IMR-90 (cell line): ENCODE results near the gene HCRTR1. TPM values are rescaled to one million over a fixed set of nuclear protein-coding genes. Genes with fewer than 3 reads are reported as not detected.

Source experiments
- ATAC-seq: fragments of 200-7000 bp; cut with Tn5 transposase; 2 replicates; pipeline ENCODE4 v1.9.1; 2020; ENCODE audit warnings: low read depth, mild to moderate bottlenecking, moderate library complexity
- BruUV-seq: library from RNA; stranded (reverse); fragments of 400-500 nt; replicated peaks from 2 replicates; lab custom pipeline; 2021; lab: Mats Ljungman, UMichigan
- CTCF ChIA-PET: fragments of 300-600 bp; formaldehyde crosslinking; extraction: SDS; loops from one replicate; lab custom pipeline; 2021; ENCODE audit warnings: antibody characterized with exemption; lab: Yijun Ruan, JAX
- POLR2A ChIA-PET: fragments of 300-600 bp; sonication (Branson Sonifier 250); formaldehyde crosslinking; loops from one replicate; lab custom pipeline; 2022; ENCODE audit warnings: antibody characterized with exemption; ENCODE audit not compliant: unreplicated experiment; lab: Charles Lee
- DNase-seq: peaks from one replicate; pipeline ENCODE4 v3.0.0; 2013
- H2AFZ ChIP-seq: replicated peaks from 2 replicates; pipeline ENCODE3; 2013; ENCODE audit warnings: low read length, mild to moderate bottlenecking; ENCODE audit not compliant: poor library complexity
- H2AK5ac ChIP-seq: 2 replicates; pipeline ENCODE4 v1.6.1; 2013; ENCODE audit warnings: low read depth, low read length, inconsistent platforms
- H2AK9ac ChIP-seq: replicated peaks from 2 replicates; pipeline ENCODE3; 2013; ENCODE audit warnings: mild to moderate bottlenecking, low read depth, low read length, moderate library complexity; ENCODE audit not compliant: poor library complexity
- H2BK120ac ChIP-seq: 2 replicates; pipeline ENCODE4 v1.6.1; 2013; ENCODE audit warnings: low read depth, low read length, inconsistent platforms
- H2BK15ac ChIP-seq: 3 replicates; pipeline ENCODE4 v1.6.1; 2013; ENCODE audit warnings: low read depth, low read length, inconsistent platforms
- H2BK20ac ChIP-seq: 2 replicates; pipeline ENCODE4 v1.6.1; 2013; ENCODE audit warnings: low read depth, mild to moderate bottlenecking, inconsistent platforms, low read length, moderate library complexity
- H2BK5ac ChIP-seq: 2 replicates; pipeline ENCODE4 v1.6.1; 2013; ENCODE audit warnings: mild to moderate bottlenecking, low read depth, low read length, inconsistent platforms; ENCODE audit not compliant: poor library complexity, severe bottlenecking
- H3K14ac ChIP-seq: replicated peaks from 2 replicates; pipeline ENCODE4 v1.6.1; 2013; ENCODE audit warnings: low read depth, low read length, inconsistent platforms
- H3K18ac ChIP-seq: 2 replicates; pipeline ENCODE4 v1.6.1; 2013; ENCODE audit warnings: low read depth, low read length, control low read depth
- H3K23ac ChIP-seq: 2 replicates; pipeline ENCODE4 v1.6.1; 2013; ENCODE audit warnings: low read depth, low read length, inconsistent platforms
- H3K27ac ChIP-seq: 2 replicates; pipeline ENCODE4 v1.5.1; 2013; ENCODE audit warnings: mild to moderate bottlenecking, control low read depth, low read length; ENCODE audit not compliant: insufficient read depth
- H3K27me3 ChIP-seq: 2 replicates; pipeline ENCODE4 v1.6.1; 2013; ENCODE audit warnings: low read length; ENCODE audit not compliant: control insufficient read depth, insufficient read depth
- H3K36me3 ChIP-seq: 2 replicates; pipeline ENCODE4 v1.6.1; 2013; ENCODE audit warnings: low read length, mixed read lengths; ENCODE audit not compliant: control insufficient read depth, insufficient read depth
- H3K4ac ChIP-seq: 2 replicates; pipeline ENCODE4 v1.6.1; 2013; ENCODE audit warnings: low read depth, low read length, inconsistent platforms
- H3K4me1 ChIP-seq: 2 replicates; pipeline ENCODE4 v1.6.1; 2013; ENCODE audit warnings: low read length, mixed read lengths; ENCODE audit not compliant: control insufficient read depth, insufficient read depth
- H3K4me2 ChIP-seq: 2 replicates; pipeline ENCODE4 v1.6.1; 2013; ENCODE audit warnings: low read depth, mild to moderate bottlenecking, control low read depth, low read length, moderate library complexity
- H3K4me3 ChIP-seq: 2 replicates; pipeline ENCODE4 v1.5.1; 2013; ENCODE audit warnings: low read depth, mild to moderate bottlenecking, control low read depth, low read length, moderate library complexity; ENCODE audit not compliant: insufficient read depth
- H3K56ac ChIP-seq: 2 replicates; pipeline ENCODE4 v1.6.1; 2013; ENCODE audit warnings: low read length, inconsistent platforms; ENCODE audit not compliant: insufficient read depth; ENCODE audit errors: extremely low read depth
- H3K79me1 ChIP-seq, 2 experiments: 2 replicates each; pipeline ENCODE4 v1.6.1; 2013; ENCODE audit warnings: low read length in 2 of 2, inconsistent platforms in 1 of 2, low read depth in 1 of 2
- H3K9ac ChIP-seq: 2 replicates; pipeline ENCODE4 v1.6.1; 2013; ENCODE audit warnings: low read depth, low read length, control low read depth
- H3K9me1 ChIP-seq: 2 replicates; pipeline ENCODE4 v1.6.1; 2013; ENCODE audit warnings: low read length, inconsistent platforms; ENCODE audit not compliant: insufficient read depth
- H3K9me3 ChIP-seq: 2 replicates; pipeline ENCODE4 v1.6.1; 2013; ENCODE audit warnings: low read length; ENCODE audit not compliant: control insufficient read depth, insufficient read depth
- H4K20me1 ChIP-seq: 2 replicates; pipeline ENCODE4 v1.6.1; 2013; ENCODE audit warnings: low read length, inconsistent platforms; ENCODE audit not compliant: insufficient read depth
- H4K5ac ChIP-seq: 2 replicates; pipeline ENCODE4 v1.6.1; 2013; ENCODE audit warnings: mild to moderate bottlenecking, low read depth, low read length, control low read depth
- H4K8ac ChIP-seq, 2 experiments: 2 replicates each; pipeline ENCODE4 v1.6.1; 2013; ENCODE audit warnings: low read depth in 2 of 2, low read length in 2 of 2, control low read depth in 1 of 2, inconsistent platforms in 1 of 2
- H4K91ac ChIP-seq: 2 replicates; pipeline ENCODE4 v1.6.1; 2013; ENCODE audit warnings: low read depth, low read length, inconsistent platforms; ENCODE audit not compliant: insufficient read depth
- CEBPB ChIP-seq: IDR thresholded peaks from 2 replicates; pipeline ENCODE4 v1.6.1; 2012; ENCODE audit warnings: low read depth, low read length, improper control_type of control experiment
- CTCF ChIP-seq: conservative IDR thresholded peaks from 2 replicates; pipeline ENCODE4 v1.5.1; 2012; ENCODE audit warnings: mild to moderate bottlenecking, low read depth, low read length, improper control_type of control experiment
- ELK1 ChIP-seq: fragments of 150-350 bp; IDR thresholded peaks from 2 replicates; pipeline ENCODE4 v1.6.1; 2016; ENCODE audit warnings: low read depth, mild to moderate bottlenecking, low read length, moderate library complexity, borderline replicate concordance
- FOS ChIP-seq: fragments of 150-350 bp; IDR thresholded peaks from 2 replicates; pipeline ENCODE4 v1.6.1; 2016; ENCODE audit warnings: low read depth, low read length
- MXI1 ChIP-seq: IDR thresholded peaks from 2 replicates; pipeline ENCODE4 v1.6.1; 2012; ENCODE audit warnings: low read depth, mild to moderate bottlenecking, low read length, moderate library complexity, borderline replicate concordance
- POLR2A ChIP-seq: IDR thresholded peaks from 2 replicates; pipeline ENCODE4 v1.6.1; 2012; ENCODE audit warnings: mild to moderate bottlenecking, low read depth, low read length
- RAD21 ChIP-seq: IDR thresholded peaks from 2 replicates; pipeline ENCODE4 v1.6.1; 2012; ENCODE audit warnings: low read length, improper control_type of control experiment
- RCOR1 ChIP-seq: IDR thresholded peaks from 2 replicates; pipeline ENCODE4 v1.6.1; 2012; ENCODE audit warnings: mild to moderate bottlenecking, low read length, improper control_type of control experiment; ENCODE audit not compliant: insufficient replicate concordance
- SMC3 ChIP-seq: fragments of 150-350 bp; IDR thresholded peaks from 2 replicates; pipeline ENCODE4 v1.6.1; 2016; ENCODE audit warnings: low read depth, mild to moderate bottlenecking, antibody characterized with exemption, low read length, moderate library complexity
- USF2 ChIP-seq: fragments of 150-350 bp; IDR thresholded peaks from 2 replicates; pipeline ENCODE4 v1.6.1; 2017; ENCODE audit warnings: mild to moderate bottlenecking, antibody characterized with exemption, low read length, low read depth
- WGBS, 2 experiments: methylation state at CpG; one replicate each; pipeline versions ENCODE4 v1.1.5 to v1.1.7; 2013; ENCODE audit warnings: missing lambda C conversion rate in 2 of 2; ENCODE audit not compliant: insufficient read length in 1 of 2; ENCODE audit errors: extremely low coverage in 2 of 2; 5-methylcytosine and 5-hydroxymethylcytosine counted together
- dilution Hi-C: fragments of 300-500 bp; cut with HindIII; formaldehyde crosslinking; loops from one replicate; pipeline ENCODE4 v1.14.3; 2018; ENCODE audit warnings: low sequenced_read_pairs; ENCODE audit not compliant: unreplicated experiment
- in situ Hi-C: fragments of 300-500 bp; cut with MboI; formaldehyde crosslinking; loops from 3 replicates; pipeline ENCODE4 v1.14.3; 2019; ENCODE audit warnings: low sequenced_read_pairs, inconsistent platforms, mixed read lengths
- intact Hi-C: fragments of 100-400 bp; cut with micrococcal nuclease; formaldehyde crosslinking; loops from 2 replicates; pipeline ENCODE4 v1.10.0; 2022
- polyA plus RNA-seq, 3 experiments: library from polyadenylated mRNA; depleted of rRNA; stranded (reverse); fragments of >200 nt; gene quantifications; 2 replicates each; pipeline ENCODE4 v1.2.3, GENCODE V29; 2012; ENCODE audit warnings: low replicate concordance in 1 of 3
- total RNA-seq: library from RNA; depleted of rRNA; stranded (reverse); fragments of >200 nt; gene quantifications from 2 replicates; pipeline ENCODE4 v1.2.3, GENCODE V29; 2012

HCRTR1 gene
- total and polyA plus RNA-seq, 2 of the 4 experiments (the other 2 are of a cell fraction), result not detected

- 91% methylated on average over 9 of the region's 11 CpGs; no CpG with 5 or more reads in 1 of the 2 experiments for whole genome bisulfite sequencing, 2 experiments
- peaks cover 13% of the 10 kb centered on the region for H3K4me1 ChIP-seq
- CTCF ChIA-PET, result no interaction called here
- no peak overlapping the region for H2BK5ac ChIP-seq
- H3K23ac ChIP-seq, result no peak overlapping the region
- no peak overlapping the region for H3K56ac ChIP-seq
- H2AFZ ChIP-seq, result no peak overlapping the region
- BruUV-seq, result no TSS peak
- no peak overlapping the region for H3K9ac ChIP-seq
- no peak overlapping the region for H4K5ac ChIP-seq
- no peak overlapping the region for H2BK15ac ChIP-seq
- H3K4me2 ChIP-seq, result no peak overlapping the region
- no peak overlapping the region for H3K27ac ChIP-seq
- no peak overlapping the region for H3K4me3 ChIP-seq
- no peak overlapping the region for H3K4ac ChIP-seq
- no peak overlapping the region for H3K18ac ChIP-seq
- intact Hi-C loops (no loop called here), dilution Hi-C loops (no loop called here), in situ Hi-C loops (no loop called here)
- POLR2A ChIA-PET, result no interaction called here
- no peak overlapping the region for H3K14ac ChIP-seq
- no peak for TF ChIP-seq SMC3
- no peak for TF ChIP-seq MXI1
- TF ChIP-seq FOS, result no peak
- no peak for TF ChIP-seq CTCF
- TF ChIP-seq POLR2A, result no peak
- TF ChIP-seq RAD21, result no peak
- TF ChIP-seq ELK1, result no peak
- TF ChIP-seq USF2, result no peak
- TF ChIP-seq CEBPB, result no peak
- TF ChIP-seq RCOR1, result no peak
- no peaks in the 10 kb centered on the region for H3K27me3 ChIP-seq
- ATAC-seq, result no peak
- DNase-seq, result no peak
- no peak overlapping the region for H2BK120ac ChIP-seq
- H4K8ac ChIP-seq, result no peak overlapping the region
- H3K79me1 ChIP-seq, result no peaks in the 10 kb centered on the region
- H4K91ac ChIP-seq, result no peak overlapping the region
- no peaks in the 10 kb centered on the region for H3K36me3 ChIP-seq
- H3K9me1 ChIP-seq, result peaks cover 11% of the 10 kb centered on the region
- H4K20me1 ChIP-seq, result peaks cover 5% of the 10 kb centered on the region
- H2AK5ac ChIP-seq, result peak overlapping the region; percentile 15; the same call in 1 of the 2 replicates
- H2AK9ac ChIP-seq, result no peak overlapping the region
- H2BK20ac ChIP-seq, result no peak overlapping the region
- H3K9me3 ChIP-seq, result no peaks in the 10 kb centered on the region
Measured at GRCh38 chr1:31570228-31570627, 47.3 kb upstream of the HCRTR1 start.
